HepG2 (cell line): ENCODE data around the gene GPX5. TPM values are rescaled to one million over a fixed set of nuclear protein-coding genes. Genes with fewer than 3 reads are reported as not detected.
A peak's percentile ranks its signal among the peaks of the same experiment; 100 is the strongest.
"Not testable (repeated sequence)": the region's sequence is repeated elsewhere in the genome, so short reads cannot be mapped to it uniquely, and the experiment has no call there.

Experiments
- ATAC-seq: fragments of 200-7000 bp; cut with Tn5 transposase; 3 replicates; pipeline ENCODE4 v1.9.1; 2020; ENCODE audit warnings: mild to moderate bottlenecking, moderate library complexity
- BruUV-seq: library from RNA; stranded (reverse); fragments of 400-500 nt; replicated peaks from 2 replicates; lab custom pipeline; 2021; lab: Mats Ljungman, UMichigan
- CTCF ChIA-PET: fragments of 300-600 bp; formaldehyde crosslinking; extraction: SDS; loops from one replicate; lab custom pipeline; 2021; ENCODE audit warnings: low total read pairs, inconsistent platforms, low intra/inter-chr PET ratio; lab: Yijun Ruan, JAX
- POLR2A ChIA-PET: fragments of 350-600 bp; sonication (Branson Sonifier 250); formaldehyde crosslinking; loops from one replicate; lab custom pipeline; 2020; ENCODE audit warnings: antibody characterized with exemption, inconsistent platforms; lab: Yijun Ruan, JAX
- DNase-seq: peaks from one replicate; pipeline ENCODE4 v3.0.0-alpha.2; 2015; ENCODE audit warnings: low spot score
- FAIRE-seq: peaks from 3 replicates; lab custom pipeline; 2011; peaks lifted over from hg19 to GRCh38; lab: Jason Lieb, UNC
- H2AFZ ChIP-seq: one replicate; pipeline ENCODE4 v1.6.1; 2011; ENCODE audit warnings: low read length, inconsistent platforms
- H3K27ac ChIP-seq: fragments of 300-600 bp; 3 replicates; pipeline ENCODE4 v1.8.0; 2011; ENCODE audit warnings: mixed run types, mild to moderate bottlenecking, mixed read lengths, low read length, inconsistent platforms; ENCODE audit not compliant: insufficient read depth; ENCODE audit errors: extremely low read length
- H3K27me3 ChIP-seq, 2 experiments: fragments of 200-600 bp in 1 of 2; 2 replicates in 1 of 2; 3 replicates in 1 of 2; pipeline versions ENCODE4 v1.6.0 to v1.8.0; 2011; ENCODE audit warnings: low read length in 2 of 2, mild to moderate bottlenecking in 2 of 2, moderate library complexity in 2 of 2, inconsistent platforms in 1 of 2; ENCODE audit not compliant: insufficient read depth in 2 of 2, control insufficient read depth in 1 of 2
- H3K36me3 ChIP-seq, 2 experiments: fragments of 200-600 bp in 1 of 2; replicated peaks in 1 of 2; 2 replicates in 1 of 2; 3 replicates in 1 of 2; pipeline versions ENCODE4 v1.5.1 to v1.8.0; 2011; ENCODE audit warnings: low read length in 2 of 2, inconsistent platforms in 1 of 2; ENCODE audit not compliant: insufficient read depth in 2 of 2, control insufficient read depth in 1 of 2
- H3K4me1 ChIP-seq: 2 replicates; pipeline ENCODE4 v1.5.1; 2012; ENCODE audit warnings: low read length, inconsistent platforms; ENCODE audit not compliant: insufficient read depth
- H3K4me2 ChIP-seq: 2 replicates; pipeline ENCODE4 v1.6.0; 2011; ENCODE audit warnings: low read depth, low read length, inconsistent platforms
- H3K4me3 ChIP-seq, 3 experiments: fragments of 200-600 bp in 1 of 3; sonication (generic), shearing (Covaris generic) in 1 of 3; replicated peaks in 1 of 3; 2 replicates each; pipeline ENCODE4 v1.5.1; 2011 to 2016; ENCODE audit warnings: low read length in 3 of 3, inconsistent platforms in 2 of 3, low read depth in 2 of 3, mild to moderate bottlenecking in 2 of 3, control low read depth in 1 of 3, mixed read lengths in 1 of 3; ENCODE audit not compliant: insufficient read depth in 1 of 3
- H3K79me2 ChIP-seq: one replicate; pipeline ENCODE4 v1.6.1; 2011; ENCODE audit warnings: low read length, inconsistent platforms; ENCODE audit not compliant: insufficient read depth
- H3K9ac ChIP-seq: 2 replicates; pipeline ENCODE4 v1.6.0; 2011; ENCODE audit warnings: mild to moderate bottlenecking, low read depth, low read length, inconsistent platforms; ENCODE audit not compliant: insufficient read depth
- H3K9me3 ChIP-seq: 2 replicates; pipeline ENCODE4 v1.5.1; 2012; ENCODE audit warnings: mild to moderate bottlenecking, low read length
- H4K20me1 ChIP-seq: 2 replicates; pipeline ENCODE4 v1.6.0; 2011; ENCODE audit warnings: inconsistent platforms, mild to moderate bottlenecking, low read length, moderate library complexity; ENCODE audit not compliant: insufficient read depth
- BCL6 ChIP-seq: IDR thresholded peaks from 2 replicates; pipeline ENCODE4 v1.6.1; 2016; ENCODE audit warnings: missing genetic modification reagents, missing compliant biosample characterization
- FOXP1 ChIP-seq, 2 experiments: fragments of 450-650 bp in 1 of 2; IDR thresholded peaks; 2 replicates each; pipeline ENCODE4 v1.6.1; 2017 to 2018; ENCODE audit warnings: antibody characterized with exemption in 1 of 2
- GATAD2A ChIP-seq: IDR thresholded peaks from 2 replicates; pipeline ENCODE4 v1.6.1; 2016
- RARA ChIP-seq: IDR thresholded peaks from 2 replicates; pipeline ENCODE4 v1.6.1; 2016; ENCODE audit warnings: missing genetic modification reagents, missing compliant biosample characterization
- SOX6 ChIP-seq, 2 experiments: fragments of 450-650 bp in 1 of 2; sonication (generic) in 1 of 2; formaldehyde crosslinking in 1 of 2; IDR thresholded peaks; 2 replicates each; pipeline versions ENCODE4 v1.4.0 to v1.6.1; 2017 to 2020; ENCODE audit warnings: antibody characterized with exemption in 1 of 2, mild to moderate bottlenecking in 1 of 2, missing genetic modification reagents in 1 of 2
- ZNF652 ChIP-seq: IDR thresholded peaks from 2 replicates; pipeline ENCODE4 v1.6.1; 2016; ENCODE audit warnings: low read depth, borderline replicate concordance
- WGBS: methylation state at CpG from one replicate; pipeline ENCODE4 v1.1.6; 2017; ENCODE audit warnings: low lambda C conversion rate; 5-methylcytosine and 5-hydroxymethylcytosine counted together
- in situ Hi-C: cut with HindIII; loops from 2 replicates; pipeline ENCODE4 v1.10.0; 2017; ENCODE audit warnings: low pct_unique_long_range_greater_than_20kb; ENCODE audit not compliant: extremely low pct_ligation_motif_present
- intact Hi-C: fragments of 100-400 bp; cut with micrococcal nuclease; formaldehyde crosslinking; loops from one replicate; pipeline ENCODE4 v1.10.0; 2022; ENCODE audit not compliant: unreplicated experiment
- polyA plus RNA-seq, 8 experiments: library from polyadenylated mRNA; depleted of rRNA in 3 of 8; stranded (reverse) in 7 of 8; unstranded in 1 of 8; fragments of >200 nt; fragmentation: Illumina TruSeq in 4 of 8; extraction: Trizol in 4 of 8; gene quantifications; 2 replicates each; pipeline versions ENCODE4 v1.2.1 to v1.2.3, GENCODE V29; 2011 to 2016; ENCODE audit warnings: low read depth in 4 of 8, missing spikeins in 1 of 8, mixed read lengths in 1 of 8; ENCODE audit not compliant: insufficient read depth in 1 of 8
- total RNA-seq, 5 experiments: library from RNA; depleted of rRNA; stranded (reverse); fragments of >200 nt; fragmentation: Illumina TruSeq; extraction: Trizol; gene quantifications; 2 replicates each; pipeline ENCODE4 v1.2.3, GENCODE V29; 2016; ENCODE audit warnings: low read depth in 1 of 5
- TF ChIP-seq, protein P1 (sequence below): sonication (generic); formaldehyde crosslinking; IDR thresholded peaks from 2 replicates; pipeline ENCODE4 v1.4.0; 2020; ENCODE audit warnings: missing genetic modification reagents

Gene GPX5
- total and polyA plus RNA-seq, 2 of the 13 experiments (the other 11 are each of a cell fraction or from before 2014, with no cell fraction given), result not detected

DNA sequence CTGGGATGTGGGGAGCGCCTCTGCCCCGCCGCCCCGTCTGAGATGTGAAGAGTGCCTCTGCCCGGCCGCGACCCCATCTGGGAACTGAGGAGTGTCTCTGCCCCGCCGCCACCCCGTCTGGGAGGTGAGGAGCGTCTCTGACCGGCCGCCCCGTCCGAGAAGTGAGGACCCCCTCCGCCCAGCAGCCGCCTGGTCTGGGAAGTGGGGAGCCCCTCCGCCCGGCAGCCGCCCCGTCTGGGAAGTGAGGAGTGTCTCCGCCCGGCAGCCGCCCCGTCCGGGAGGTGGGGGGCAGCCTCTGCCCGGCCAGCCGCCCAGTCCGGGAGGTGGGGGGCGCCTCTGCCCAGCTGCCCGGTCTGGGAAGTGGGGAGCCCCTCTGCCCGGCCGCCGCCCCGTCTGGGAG, 23.5 kb upstream of the GPX5 start:
- CTCF ChIA-PET, H3K9me3 ChIP-seq, FAIRE-seq, H3K79me2 ChIP-seq, H3K36me3 ChIP-seq, H3K27ac ChIP-seq, ATAC-seq, H4K20me1 ChIP-seq, H3K9ac ChIP-seq, H3K27me3 ChIP-seq, POLR2A ChIA-PET, H3K4me1 ChIP-seq, H3K4me3 ChIP-seq, H2AFZ ChIP-seq, intact Hi-C loops, BruUV-seq, in situ Hi-C loops, H3K4me2 ChIP-seq, DNase-seq: not testable (repeated sequence)
- 82% methylated on average over 23 of the region's 35 CpGs for WGBS

DNA sequence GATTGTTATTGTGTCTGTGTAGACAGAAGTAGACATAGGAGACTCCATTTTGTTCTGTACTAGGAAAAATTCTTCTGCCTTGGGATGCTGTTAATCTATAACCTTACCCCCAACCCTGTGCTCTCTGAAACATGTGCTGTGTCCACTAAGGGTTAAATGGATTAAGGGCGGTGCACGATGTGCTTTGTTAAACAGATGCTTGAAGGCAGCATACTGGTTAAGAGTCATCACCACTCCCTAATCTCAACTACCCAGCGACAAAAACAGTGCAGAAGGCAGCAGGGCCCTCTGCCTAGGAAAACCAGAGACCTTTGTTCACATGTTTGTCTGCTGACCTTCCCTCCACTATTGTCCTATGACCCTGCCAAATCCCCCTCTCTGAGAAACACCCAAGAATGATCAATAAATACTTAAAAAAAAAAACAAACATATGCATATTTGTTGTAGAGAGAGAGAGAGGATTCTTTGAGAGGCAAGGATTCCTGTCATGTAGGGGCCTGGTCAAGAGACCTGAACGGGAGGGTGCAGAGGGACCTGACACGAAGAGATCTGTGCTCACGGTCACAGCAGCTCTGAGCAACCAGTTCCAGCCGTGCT, 22.9 kb upstream of the GPX5 start:
- CTCF ChIA-PET; H4K20me1 ChIP-seq; H3K4me3 ChIP-seq; H3K4me2 ChIP-seq; H3K36me3 ChIP-seq; H3K27ac ChIP-seq; H3K4me1 ChIP-seq; H2AFZ ChIP-seq; POLR2A ChIA-PET; FAIRE-seq; H3K79me2 ChIP-seq; DNase-seq; H3K9me3 ChIP-seq; H3K9ac ChIP-seq; intact Hi-C loops; in situ Hi-C loops; BruUV-seq; H3K27me3 ChIP-seq; TF ChIP-seq FOXP1, SOX6 (IDR thresholded peaks at IDR 0.05): not testable (repeated sequence)
- 4% methylated on average over 7 of the region's 7 CpGs for WGBS
- TF ChIP-seq FOXP1 (CRISPR knock-in tag; IDR thresholded peaks at IDR 0.05) (peak; percentile 32; the same call in 1 of the 2 replicates), GATAD2A (CRISPR knock-in tag) (peak; percentile 14; the same call in 1 of the 2 replicates), SOX6 (CRISPR knock-in tag; IDR thresholded peaks at IDR 0.05) (peak; percentile 50; the same call in 1 of the 2 replicates), BCL6 (CRISPR knock-in tag) (peak; percentile 91), RARA (peak; percentile 46; the same call in 1 of the 2 replicates), ZNF652 (CRISPR knock-in tag) (peak; percentile 79; the same call in 1 of the 2 replicates)
- TF ChIP-seq, protein P1, sequence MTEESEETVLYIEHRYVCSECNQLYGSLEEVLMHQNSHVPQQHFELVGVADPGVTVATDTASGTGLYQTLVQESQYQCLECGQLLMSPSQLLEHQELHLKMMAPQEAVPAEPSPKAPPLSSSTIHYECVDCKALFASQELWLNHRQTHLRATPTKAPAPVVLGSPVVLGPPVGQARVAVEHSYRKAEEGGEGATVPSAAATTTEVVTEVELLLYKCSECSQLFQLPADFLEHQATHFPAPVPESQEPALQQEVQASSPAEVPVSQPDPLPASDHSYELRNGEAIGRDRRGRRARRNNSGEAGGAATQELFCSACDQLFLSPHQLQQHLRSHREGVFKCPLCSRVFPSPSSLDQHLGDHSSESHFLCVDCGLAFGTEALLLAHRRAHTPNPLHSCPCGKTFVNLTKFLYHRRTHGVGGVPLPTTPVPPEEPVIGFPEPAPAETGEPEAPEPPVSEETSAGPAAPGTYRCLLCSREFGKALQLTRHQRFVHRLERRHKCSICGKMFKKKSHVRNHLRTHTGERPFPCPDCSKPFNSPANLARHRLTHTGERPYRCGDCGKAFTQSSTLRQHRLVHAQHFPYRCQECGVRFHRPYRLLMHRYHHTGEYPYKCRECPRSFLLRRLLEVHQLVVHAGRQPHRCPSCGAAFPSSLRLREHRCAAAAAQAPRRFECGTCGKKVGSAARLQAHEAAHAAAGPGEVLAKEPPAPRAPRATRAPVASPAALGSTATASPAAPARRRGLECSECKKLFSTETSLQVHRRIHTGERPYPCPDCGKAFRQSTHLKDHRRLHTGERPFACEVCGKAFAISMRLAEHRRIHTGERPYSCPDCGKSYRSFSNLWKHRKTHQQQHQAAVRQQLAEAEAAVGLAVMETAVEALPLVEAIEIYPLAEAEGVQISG, result 0 out of 2 replicates have a peak, but pooled peaks have one; percentile 18
- ATAC-seq, result peak; percentile 89
